ENCODE measurements around the gene ZNF213.

Gene ZNF213

GRCh38 chr16:3164121-3164991 is 29.5 kb downstream of the ZNF213 start:
- ATAC-seq = no peak
- TF ChIP-seq, protein P1, sequence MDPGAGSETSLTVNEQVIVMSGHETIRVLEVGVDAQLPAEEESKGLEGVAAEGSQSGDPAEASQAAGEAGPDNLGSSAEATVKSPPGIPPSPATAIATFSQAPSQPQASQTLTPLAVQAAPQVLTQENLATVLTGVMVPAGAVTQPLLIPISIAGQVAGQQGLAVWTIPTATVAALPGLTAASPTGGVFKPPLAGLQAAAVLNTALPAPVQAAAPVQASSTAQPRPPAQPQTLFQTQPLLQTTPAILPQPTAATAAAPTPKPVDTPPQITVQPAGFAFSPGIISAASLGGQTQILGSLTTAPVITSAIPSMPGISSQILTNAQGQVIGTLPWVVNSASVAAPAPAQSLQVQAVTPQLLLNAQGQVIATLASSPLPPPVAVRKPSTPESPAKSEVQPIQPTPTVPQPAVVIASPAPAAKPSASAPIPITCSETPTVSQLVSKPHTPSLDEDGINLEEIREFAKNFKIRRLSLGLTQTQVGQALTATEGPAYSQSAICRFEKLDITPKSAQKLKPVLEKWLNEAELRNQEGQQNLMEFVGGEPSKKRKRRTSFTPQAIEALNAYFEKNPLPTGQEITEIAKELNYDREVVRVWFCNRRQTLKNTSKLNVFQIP (CRISPR knock-in tag; IDR thresholded peaks at IDR 0.05; ENCODE audit: borderline replicate concordance, low read depth) = no peak
- TF ChIP-seq ESRRG (CRISPR knock-in tag; IDR thresholded peaks at IDR 0.05) (no peak), CREB5 (CRISPR knock-in tag; IDR thresholded peaks at IDR 0.05; ENCODE audit: low read depth) (no peak), ZNF565 (CRISPR knock-in tag; conservative IDR thresholded peaks at IDR 0.05; ENCODE audit: low read depth) (no peak), RARB (CRISPR knock-in tag; IDR thresholded peaks at IDR 0.05) (no peak)

GRCh38 chr16:3165111-3165822 is 30.4 kb downstream of the ZNF213 start:
- ATAC-seq = no peak
- TF ChIP-seq TSHZ2 (CRISPR knock-in tag; IDR thresholded peaks at IDR 0.05) (no peak), ZC3H10 (CRISPR knock-in tag; IDR thresholded peaks at IDR 0.05) (no peak), GLIS3 (CRISPR knock-in tag; IDR thresholded peaks at IDR 0.05) (no peak), ZFP30 (CRISPR knock-in tag; IDR thresholded peaks at IDR 0.05) (no peak), ZNF565 (CRISPR knock-in tag; conservative IDR thresholded peaks at IDR 0.05; ENCODE audit: low read depth) (no peak), CSRNP3 (CRISPR knock-in tag; IDR thresholded peaks at IDR 0.05) (no peak), BACH2 (CRISPR knock-in tag; IDR thresholded peaks at IDR 0.05; ENCODE audit: borderline replicate concordance) (no peak), CREB5 (CRISPR knock-in tag; IDR thresholded peaks at IDR 0.05; ENCODE audit: low read depth) (no peak), TCF4 (CRISPR knock-in tag; IDR thresholded peaks at IDR 0.05; ENCODE audit: borderline replicate concordance) (no peak), ZNF70 (CRISPR knock-in tag; IDR thresholded peaks at IDR 0.05) (no peak), ISL1 (CRISPR knock-in tag; IDR thresholded peaks at IDR 0.05) (no peak), PPARA (CRISPR knock-in tag; IDR thresholded peaks at IDR 0.05; ENCODE audit: borderline replicate concordance) (no peak), SNAI2 (CRISPR knock-in tag; IDR thresholded peaks at IDR 0.05) (no peak)
- TF ChIP-seq, protein P2, sequence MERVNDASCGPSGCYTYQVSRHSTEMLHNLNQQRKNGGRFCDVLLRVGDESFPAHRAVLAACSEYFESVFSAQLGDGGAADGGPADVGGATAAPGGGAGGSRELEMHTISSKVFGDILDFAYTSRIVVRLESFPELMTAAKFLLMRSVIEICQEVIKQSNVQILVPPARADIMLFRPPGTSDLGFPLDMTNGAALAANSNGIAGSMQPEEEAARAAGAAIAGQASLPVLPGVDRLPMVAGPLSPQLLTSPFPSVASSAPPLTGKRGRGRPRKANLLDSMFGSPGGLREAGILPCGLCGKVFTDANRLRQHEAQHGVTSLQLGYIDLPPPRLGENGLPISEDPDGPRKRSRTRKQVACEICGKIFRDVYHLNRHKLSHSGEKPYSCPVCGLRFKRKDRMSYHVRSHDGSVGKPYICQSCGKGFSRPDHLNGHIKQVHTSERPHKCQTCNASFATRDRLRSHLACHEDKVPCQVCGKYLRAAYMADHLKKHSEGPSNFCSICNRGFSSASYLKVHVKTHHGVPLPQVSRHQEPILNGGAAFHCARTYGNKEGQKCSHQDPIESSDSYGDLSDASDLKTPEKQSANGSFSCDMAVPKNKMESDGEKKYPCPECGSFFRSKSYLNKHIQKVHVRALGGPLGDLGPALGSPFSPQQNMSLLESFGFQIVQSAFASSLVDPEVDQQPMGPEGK (CRISPR knock-in tag; IDR thresholded peaks at IDR 0.05; ENCODE audit: borderline replicate concordance) = no peak
- TF ChIP-seq, protein P1 (CRISPR knock-in tag; IDR thresholded peaks at IDR 0.05; ENCODE audit: borderline replicate concordance, low read depth) = no peak
